GM19035 (cell line): ENCODE data around the gene HACD2.
A peak's percentile ranks its signal among the peaks of the same experiment; 100 is the strongest.
"Not testable (repeated sequence)": the region's sequence is repeated elsewhere in the genome, so short reads cannot be mapped to it uniquely, and the experiment has no call there.

Experiments
- ATAC-seq: cut with Tn5 transposase; IDR thresholded peaks from one replicate; pipeline ENCODE4 v1.9.1; 2021; ENCODE audit not compliant: unreplicated experiment

Gene HACD2

GRCh38 chr3:123611674-123612073 lies 26.8 kb upstream of the HACD2 start:
- ATAC-seq, result not testable (repeated sequence)

GRCh38 chr3:123611082-123611481 lies 26.2 kb upstream of the HACD2 start:
- no peak for ATAC-seq

GRCh38 chr3:123610331-123610730 lies 25.5 kb upstream of the HACD2 start:
- no peak for ATAC-seq

- ATAC-seq, result no peak
These were observed 24.2 kb upstream of the HACD2 start for GRCh38 chr3:123609063-123609462.

- no peak for ATAC-seq
These were observed 23.5 kb upstream of the HACD2 start for GRCh38 chr3:123608263-123608937.

- ATAC-seq, result no peak
These were observed 21.7 kb upstream of the HACD2 start for GRCh38 chr3:123606527-123606926.

GRCh38 chr3:123605789-123606234 lies 21.0 kb upstream of the HACD2 start:
- ATAC-seq, result peak; percentile 70

- ATAC-seq, result not testable (repeated sequence)
These were observed 18.3 kb upstream of the HACD2 start for GRCh38 chr3:123603153-123603552.

GRCh38 chr3:123602325-123602724 lies 17.5 kb upstream of the HACD2 start:
- no peak for ATAC-seq

- not testable (repeated sequence) for ATAC-seq
These were observed 16.0 kb upstream of the HACD2 start for GRCh38 chr3:123600863-123601262.

- no peak for ATAC-seq
These were observed 12.7 kb upstream of the HACD2 start for GRCh38 chr3:123597561-123597960.

GRCh38 chr3:123595396-123596180 lies 10.7 kb upstream of the HACD2 start:
- ATAC-seq, result no peak

- ATAC-seq, result no peak
These were observed 8.5 kb upstream of the HACD2 start for GRCh38 chr3:123593381-123593780.

GRCh38 chr3:123590685-123591450 lies 6.0 kb upstream of the HACD2 start:
- no peak for ATAC-seq

GRCh38 chr3:123587401-123587800 lies 2.5 kb upstream of the HACD2 start:
- no peak for ATAC-seq

GRCh38 chr3:123586968-123587367 lies 2.1 kb upstream of the HACD2 start:
- no peak for ATAC-seq

- ATAC-seq, result no peak
These were observed 1.3 kb upstream of the HACD2 start for GRCh38 chr3:123586131-123586530.

- peak; percentile 39 for ATAC-seq
These were observed 417 bp downstream of the HACD2 start for GRCh38 chr3:123584284-123584987.

GRCh38 chr3:123583561-123583960 lies 1.3 kb downstream of the HACD2 start:
- no peak for ATAC-seq

GRCh38 chr3:123582315-123582714 lies 2.5 kb downstream of the HACD2 start:
- no peak for ATAC-seq

- ATAC-seq, result peak; percentile 63
These were observed 8.7 kb downstream of the HACD2 start for GRCh38 chr3:123576122-123576521.
